Gastrocnemius medialis (tissue), 4 donors: ENCODE data around the gene MMP21. TPM values are rescaled to one million over a fixed set of nuclear protein-coding genes. Genes with fewer than 3 reads are reported as not detected.

Experiments used
- ATAC-seq, 2 donors: fragments of 150-250 bp; one replicate each; pipeline ENCODE4 v1.9.1; 2016
- DNase-seq, 2 donors: peaks; one replicate each; pipeline ENCODE4 v3.0.0-alpha.2; 2019
- H3K27ac ChIP-seq, 4 donors: fragments of 200-600 bp; sonication (generic); 1 replicate in 1 of 4; 2 replicates in 3 of 4; pipeline ENCODE4 v1.5.1; 2016 to 2018; ENCODE audit warnings: mild to moderate bottlenecking in 2 of 4, moderate library complexity in 1 of 4
- H3K27me3 ChIP-seq, 3 donors: fragments of 200-600 bp; sonication (generic) in 2 of 3; 1 replicate in 1 of 3; 2 replicates in 2 of 3; pipeline versions ENCODE4 v1.5.1 to v1.6.0; 2016 to 2019; ENCODE audit warnings: mild to moderate bottlenecking in 1 of 3, moderate library complexity in 1 of 3
- H3K36me3 ChIP-seq, 2 donors: fragments of 200-600 bp; sonication (generic) in 1 of 2; one replicate each; pipeline ENCODE4 v1.5.1; 2017 to 2018
- H3K4me1 ChIP-seq, 2 donors: fragments of 200-600 bp; sonication (generic) in 1 of 2; one replicate each; pipeline ENCODE4 v1.5.1; 2016 to 2017; ENCODE audit warnings: mild to moderate bottlenecking in 2 of 2
- H3K4me3 ChIP-seq, 4 donors: fragments of 200-600 bp; sonication (generic) in 3 of 4; 1 replicate in 1 of 4; 2 replicates in 3 of 4; pipeline ENCODE4 v1.5.1; 2016 to 2019; ENCODE audit warnings: mild to moderate bottlenecking in 2 of 4
- H3K9me3 ChIP-seq, 3 donors: fragments of 200-600 bp; sonication (generic) in 2 of 3; 1 replicate in 1 of 3; 2 replicates in 2 of 3; pipeline ENCODE4 v1.5.1; 2016 to 2019
- POLR2A ChIP-seq, 2 donors: fragments of 450-650 bp; IDR thresholded peaks; one replicate each; pipeline ENCODE4 v1.6.1; 2017; ENCODE audit warnings: antibody characterized with exemption in 2 of 2, mild to moderate bottlenecking in 2 of 2, moderate library complexity in 2 of 2
- in situ Hi-C, 4 donors: fragments of 200-750 bp; cut with MboI; loops; one replicate each; pipeline versions ENCODE4 v1.15.0 to v1.8.0; 2017; ENCODE audit warnings: low sequenced_read_pairs in 4 of 4
- intact Hi-C: fragments of 100-400 bp; cut with DNase I; formaldehyde crosslinking; loops from one replicate; pipeline ENCODE4 v1.15.1; 2023; ENCODE audit warnings: low total_unique reads
- total RNA-seq, 4 donors: library from RNA; depleted of rRNA; stranded (reverse); fragments of >200 nt; gene quantifications; one replicate each; pipeline versions ENCODE4 v1.1.0 to v1.2.3, GENCODE V29; 2016
- TF ChIP-seq, protein P1 (sequence below), 5 experiments: fragments of 450-650 bp in 3 of 5; fragments of 200-600 bp in 2 of 5; sonication (generic) in 2 of 5; IDR thresholded peaks in 4 of 5; conservative IDR thresholded peaks in 1 of 5; 1 replicate in 4 of 5; 2 replicates in 1 of 5; pipeline ENCODE4 v1.5.1; 2016 to 2019; ENCODE audit warnings: antibody characterized with exemption in 5 of 5, mild to moderate bottlenecking in 3 of 5, moderate library complexity in 3 of 5

The MMP21 gene
- total RNA-seq, 4 donors from 2014 or later: not detected

DNA sequence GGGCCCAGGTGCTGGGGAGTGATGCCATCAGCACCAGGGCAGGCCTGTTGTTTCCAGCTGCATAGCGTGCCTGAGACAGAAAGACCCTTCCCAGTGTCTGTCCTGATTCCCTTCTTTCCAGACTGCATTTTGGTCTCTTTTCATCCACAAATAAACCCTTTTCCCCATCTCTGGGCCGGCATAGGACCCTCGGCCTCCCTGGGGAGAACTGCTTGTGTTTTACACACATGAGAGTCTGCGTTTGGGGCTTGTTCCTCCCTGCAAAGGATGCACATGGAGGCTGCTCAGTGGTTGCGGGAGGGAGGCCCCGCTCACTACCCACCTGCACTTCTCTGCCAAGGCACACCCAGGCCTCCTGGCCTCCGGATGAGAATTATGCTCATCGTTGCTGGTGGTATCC, 5.8 kb upstream of the MMP21 start:
- in situ Hi-C loops (no loop called here), intact Hi-C loops (no loop called here)
- H3K4me3 ChIP-seq: no peak overlapping the region
- no peaks in the 10 kb centered on the region for H3K4me1 ChIP-seq
- no peak overlapping the region for H3K27ac ChIP-seq
- H3K27me3 ChIP-seq: no peaks in the 10 kb centered on the region
- H3K9me3 ChIP-seq: no peaks in the 10 kb centered on the region
- TF ChIP-seq POLR2A (IDR thresholded peaks at IDR 0.05): no peak
- TF ChIP-seq, protein P1, sequence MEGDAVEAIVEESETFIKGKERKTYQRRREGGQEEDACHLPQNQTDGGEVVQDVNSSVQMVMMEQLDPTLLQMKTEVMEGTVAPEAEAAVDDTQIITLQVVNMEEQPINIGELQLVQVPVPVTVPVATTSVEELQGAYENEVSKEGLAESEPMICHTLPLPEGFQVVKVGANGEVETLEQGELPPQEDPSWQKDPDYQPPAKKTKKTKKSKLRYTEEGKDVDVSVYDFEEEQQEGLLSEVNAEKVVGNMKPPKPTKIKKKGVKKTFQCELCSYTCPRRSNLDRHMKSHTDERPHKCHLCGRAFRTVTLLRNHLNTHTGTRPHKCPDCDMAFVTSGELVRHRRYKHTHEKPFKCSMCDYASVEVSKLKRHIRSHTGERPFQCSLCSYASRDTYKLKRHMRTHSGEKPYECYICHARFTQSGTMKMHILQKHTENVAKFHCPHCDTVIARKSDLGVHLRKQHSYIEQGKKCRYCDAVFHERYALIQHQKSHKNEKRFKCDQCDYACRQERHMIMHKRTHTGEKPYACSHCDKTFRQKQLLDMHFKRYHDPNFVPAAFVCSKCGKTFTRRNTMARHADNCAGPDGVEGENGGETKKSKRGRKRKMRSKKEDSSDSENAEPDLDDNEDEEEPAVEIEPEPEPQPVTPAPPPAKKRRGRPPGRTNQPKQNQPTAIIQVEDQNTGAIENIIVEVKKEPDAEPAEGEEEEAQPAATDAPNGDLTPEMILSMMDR (IDR thresholded peaks at IDR 0.05 in 4 of 5, conservative IDR thresholded peaks at IDR 0.05 in 1 of 5): no peak
- no peaks in the 10 kb centered on the region for H3K36me3 ChIP-seq
- DNase-seq: no peak
- ATAC-seq: no peak

DNA sequence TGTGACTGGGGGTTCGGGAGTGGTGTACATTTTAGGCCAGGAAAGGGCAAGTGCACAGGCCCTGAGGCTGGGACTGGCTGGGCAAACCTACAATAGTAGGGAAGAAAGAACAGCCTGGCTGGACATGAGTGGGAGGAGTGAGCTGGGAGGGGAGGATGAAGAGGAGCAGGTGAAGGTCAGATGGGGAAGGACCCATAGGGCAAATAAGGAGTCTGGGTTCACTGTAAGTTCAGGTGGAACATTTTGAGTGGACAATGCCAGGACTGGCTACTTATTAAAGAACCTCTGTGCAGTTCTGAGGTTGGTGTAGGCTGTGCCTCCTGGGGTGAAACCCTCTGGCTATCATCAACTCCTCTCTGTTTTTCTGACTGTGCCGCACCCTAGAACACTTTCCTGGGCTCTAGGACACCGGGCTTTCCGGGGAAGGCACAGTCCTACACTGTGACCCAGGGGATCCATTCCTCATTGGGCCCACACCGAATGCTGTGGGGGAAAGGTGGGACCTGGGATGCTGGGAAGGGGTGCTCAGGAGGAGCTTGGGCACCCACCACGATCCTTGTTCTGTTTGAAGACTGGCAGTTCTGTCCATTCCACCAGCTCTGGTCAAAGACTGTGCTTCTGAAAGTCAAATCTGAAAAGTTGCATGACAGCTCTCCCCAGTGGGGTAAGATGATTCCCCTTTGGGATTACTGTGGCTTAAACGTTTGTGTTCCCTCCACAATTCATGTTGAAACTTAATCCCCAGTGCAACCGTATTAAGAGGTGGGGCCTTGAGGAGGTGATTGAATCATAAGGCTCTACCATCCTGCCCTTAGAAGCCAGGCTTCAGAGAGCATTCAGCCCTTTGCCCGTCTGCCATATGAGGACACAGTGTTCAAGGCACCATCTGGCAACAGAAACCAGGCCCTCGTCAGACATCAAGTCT, 4.0 kb upstream of the MMP21 start:
- Histone ChIP-seq H3K4me1 (no peaks in the 10 kb centered on the region), H3K27me3 (no peaks in the 10 kb centered on the region), H3K36me3 (no peaks in the 10 kb centered on the region), H3K4me3 (no peak overlapping the region), H3K9me3 (no peaks in the 10 kb centered on the region), H3K27ac (no peak overlapping the region)
- DNase-seq (no peak), ATAC-seq (no peak)
- in situ Hi-C loops: no loop called here
- intact Hi-C loops: no loop called here
- TF ChIP-seq, protein P1 (IDR thresholded peaks at IDR 0.05 in 4 of 5, conservative IDR thresholded peaks at IDR 0.05 in 1 of 5): no peak
- TF ChIP-seq POLR2A (IDR thresholded peaks at IDR 0.05): no peak

DNA sequence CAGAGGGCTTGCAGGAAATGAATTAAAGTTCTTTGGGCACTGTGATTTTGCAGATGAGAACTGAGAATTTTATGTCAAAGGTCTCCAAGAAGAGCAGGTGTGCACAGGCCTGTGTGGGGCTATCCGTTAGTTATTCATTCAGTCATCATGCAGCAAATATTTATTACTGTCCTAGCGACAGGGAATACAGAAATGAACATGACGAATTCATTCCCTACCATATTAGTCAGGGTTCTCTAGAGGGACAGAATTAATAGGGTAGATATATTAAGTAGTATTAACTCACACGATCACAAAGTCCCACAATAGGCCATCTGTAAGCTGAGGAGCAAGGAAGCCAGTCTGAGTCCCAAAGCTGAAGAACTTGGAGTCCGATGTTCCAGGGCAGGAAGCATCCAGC, 2.9 kb upstream of the MMP21 start:
- intact Hi-C loops: no loop called here
- no peak for ATAC-seq
- Histone ChIP-seq H3K9me3 (no peaks in the 10 kb centered on the region), H3K27ac (no peak overlapping the region), H3K27me3 (no peaks in the 10 kb centered on the region), H3K36me3 (no peaks in the 10 kb centered on the region), H3K4me1 (no peaks in the 10 kb centered on the region), H3K4me3 (no peak overlapping the region)
- DNase-seq: no peak
- no peak for TF ChIP-seq POLR2A (IDR thresholded peaks at IDR 0.05)
- TF ChIP-seq, protein P1 (IDR thresholded peaks at IDR 0.05 in 4 of 5, conservative IDR thresholded peaks at IDR 0.05 in 1 of 5): no peak
- in situ Hi-C loops: no loop called here

DNA sequence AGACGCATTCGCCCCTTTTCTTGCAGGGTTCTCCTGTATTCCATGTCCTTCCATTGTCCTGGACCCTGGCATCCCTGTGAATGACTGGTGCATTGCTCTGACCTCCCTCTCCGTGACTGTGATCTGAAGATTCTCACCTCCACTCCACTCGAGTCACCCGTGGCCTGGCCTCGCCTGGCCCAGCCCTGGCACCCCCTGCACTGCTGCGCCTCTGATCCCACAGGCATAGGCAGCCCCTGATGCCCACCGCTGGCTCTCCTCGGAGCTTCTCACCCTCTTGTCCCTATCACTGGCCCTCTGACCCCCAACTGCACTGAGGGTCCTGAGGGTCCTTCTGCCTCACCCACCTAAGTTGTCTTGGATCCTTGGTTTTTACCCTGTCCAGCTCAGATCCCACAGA, 2.2 kb upstream of the MMP21 start:
- intact Hi-C loops: no loop called here
- Histone ChIP-seq H3K9me3 (no peaks in the 10 kb centered on the region), H3K4me1 (no peaks in the 10 kb centered on the region), H3K27me3 (no peaks in the 10 kb centered on the region), H3K36me3 (no peaks in the 10 kb centered on the region), H3K4me3 (no peak overlapping the region), H3K27ac (no peak overlapping the region)
- in situ Hi-C loops: no loop called here
- DNase-seq: no peak
- no peak for TF ChIP-seq POLR2A (IDR thresholded peaks at IDR 0.05)
- TF ChIP-seq, protein P1 (IDR thresholded peaks at IDR 0.05 in 4 of 5, conservative IDR thresholded peaks at IDR 0.05 in 1 of 5): no peak
- no peak for ATAC-seq
